OCI-LY3 (cell line): Measurements from ENCODE around the gene TSPAN33.

Source experiments
- CTCF ChIP-seq: fragments of 200-600, 300-600 bp; sonication (generic); IDR thresholded peaks from 2 replicates; pipeline ENCODE4 v1.5.1; 2014; ENCODE audit warnings: antibody characterized with exemption, low read length, low read depth
- EZH2phosphoT487 ChIP-seq: fragments of 200-600 bp; shearing (Covaris generic); IDR thresholded peaks from 2 replicates; pipeline ENCODE4 v1.6.1; 2018; ENCODE audit warnings: antibody characterized with exemption, mixed run types, low read depth

DNA sequence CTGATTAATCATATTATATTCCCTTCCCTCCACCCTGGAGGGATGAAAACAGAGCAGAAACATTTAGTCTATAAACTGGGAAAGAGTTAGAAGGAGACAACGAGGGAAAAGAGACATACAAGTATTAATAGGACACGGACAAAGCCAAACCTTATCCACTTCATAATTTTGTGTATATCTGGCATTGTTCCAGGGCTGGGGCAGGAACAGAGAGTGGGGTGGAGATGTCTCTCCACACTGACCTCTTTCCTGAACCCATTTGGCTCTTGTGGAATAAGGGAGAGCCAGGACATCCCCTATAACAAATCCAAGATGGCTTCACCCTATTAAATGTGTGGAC lies 43.7 kb upstream of the TSPAN33 start:
- TF ChIP-seq CTCF (no peak), EZH2phosphoT487 (no peak)
